ENCODE data around the gene LRRC56. TPM values are rescaled to one million over a fixed set of nuclear protein-coding genes. Genes with fewer than 3 reads are reported as not detected.

LRRC56 gene
- total and polyA plus RNA-seq, 9 of the 15 experiments (the other 6 are each of a cell fraction or from before 2014, with no cell fraction given): 0.03 to 4.5 (median 1.0) TPM; not detected in 1

DNA sequence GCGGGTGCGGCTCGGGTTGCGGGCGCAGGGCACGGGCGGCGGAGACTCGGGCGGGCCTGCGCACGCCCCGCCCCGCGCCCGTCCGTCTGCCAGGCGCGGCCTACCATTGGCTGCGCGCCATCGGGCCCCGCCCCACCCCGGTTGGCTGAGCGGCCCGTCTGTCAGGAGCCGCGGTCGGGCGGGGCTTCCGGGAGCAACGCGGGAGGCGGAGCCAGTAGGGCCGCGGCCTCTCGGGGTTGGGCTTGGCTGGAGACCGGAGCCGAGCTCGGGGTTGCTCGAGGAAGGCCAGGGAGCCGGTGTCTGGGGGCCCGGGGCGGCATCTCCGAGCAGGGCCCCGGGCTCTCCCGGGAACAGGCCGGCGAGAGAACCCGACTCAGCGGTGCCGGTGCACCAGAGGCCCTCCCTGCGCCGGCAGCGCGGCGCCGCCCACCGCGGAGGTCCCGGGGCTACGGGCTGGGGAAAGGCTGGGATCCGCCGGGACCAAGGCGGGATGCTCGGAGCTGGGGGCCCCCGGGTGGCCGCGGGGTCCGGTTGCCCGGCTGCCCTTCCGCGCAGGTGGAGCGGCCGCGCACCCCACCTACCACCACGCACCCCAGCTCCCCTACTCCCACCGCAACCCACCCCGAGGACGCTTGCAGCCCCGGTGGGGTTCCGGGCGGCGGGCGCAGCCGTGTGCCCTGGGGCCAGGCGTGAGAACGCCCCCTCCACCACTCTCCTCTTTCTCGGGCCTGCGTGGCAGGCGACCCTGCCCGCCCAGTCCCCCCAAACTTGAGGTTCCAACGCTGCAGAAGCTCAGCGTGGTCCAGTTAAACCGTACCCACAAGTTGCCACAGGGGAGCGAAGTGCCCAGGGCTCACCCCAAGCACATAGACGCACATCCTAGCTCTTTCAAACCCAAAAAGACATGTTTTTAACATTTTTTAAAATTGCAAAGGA is 1.5 kb upstream of the LRRC56 start, which contains the start of gene HRAS (continued):
- TF ChIP-seq, protein P1, sequence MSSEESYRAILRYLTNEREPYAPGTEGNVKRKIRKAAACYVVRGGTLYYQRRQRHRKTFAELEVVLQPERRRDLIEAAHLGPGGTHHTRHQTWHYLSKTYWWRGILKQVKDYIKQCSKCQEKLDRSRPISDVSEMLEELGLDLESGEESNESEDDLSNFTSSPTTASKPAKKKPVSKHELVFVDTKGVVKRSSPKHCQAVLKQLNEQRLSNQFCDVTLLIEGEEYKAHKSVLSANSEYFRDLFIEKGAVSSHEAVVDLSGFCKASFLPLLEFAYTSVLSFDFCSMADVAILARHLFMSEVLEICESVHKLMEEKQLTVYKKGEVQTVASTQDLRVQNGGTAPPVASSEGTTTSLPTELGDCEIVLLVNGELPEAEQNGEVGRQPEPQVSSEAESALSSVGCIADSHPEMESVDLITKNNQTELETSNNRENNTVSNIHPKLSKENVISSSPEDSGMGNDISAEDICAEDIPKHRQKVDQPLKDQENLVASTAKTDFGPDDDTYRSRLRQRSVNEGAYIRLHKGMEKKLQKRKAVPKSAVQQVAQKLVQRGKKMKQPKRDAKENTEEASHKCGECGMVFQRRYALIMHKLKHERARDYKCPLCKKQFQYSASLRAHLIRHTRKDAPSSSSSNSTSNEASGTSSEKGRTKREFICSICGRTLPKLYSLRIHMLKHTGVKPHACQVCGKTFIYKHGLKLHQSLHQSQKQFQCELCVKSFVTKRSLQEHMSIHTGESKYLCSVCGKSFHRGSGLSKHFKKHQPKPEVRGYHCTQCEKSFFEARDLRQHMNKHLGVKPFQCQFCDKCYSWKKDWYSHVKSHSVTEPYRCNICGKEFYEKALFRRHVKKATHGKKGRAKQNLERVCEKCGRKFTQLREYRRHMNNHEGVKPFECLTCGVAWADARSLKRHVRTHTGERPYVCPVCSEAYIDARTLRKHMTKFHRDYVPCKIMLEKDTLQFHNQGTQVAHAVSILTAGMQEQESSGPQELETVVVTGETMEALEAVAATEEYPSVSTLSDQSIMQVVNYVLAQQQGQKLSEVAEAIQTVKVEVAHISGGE (CRISPR knock-in tag; IDR thresholded peaks at IDR 0.05): peak in 1 of 3 experiments; percentile 30; a peak in 1 of 6 replicates
- TF ChIP-seq, protein P2, sequence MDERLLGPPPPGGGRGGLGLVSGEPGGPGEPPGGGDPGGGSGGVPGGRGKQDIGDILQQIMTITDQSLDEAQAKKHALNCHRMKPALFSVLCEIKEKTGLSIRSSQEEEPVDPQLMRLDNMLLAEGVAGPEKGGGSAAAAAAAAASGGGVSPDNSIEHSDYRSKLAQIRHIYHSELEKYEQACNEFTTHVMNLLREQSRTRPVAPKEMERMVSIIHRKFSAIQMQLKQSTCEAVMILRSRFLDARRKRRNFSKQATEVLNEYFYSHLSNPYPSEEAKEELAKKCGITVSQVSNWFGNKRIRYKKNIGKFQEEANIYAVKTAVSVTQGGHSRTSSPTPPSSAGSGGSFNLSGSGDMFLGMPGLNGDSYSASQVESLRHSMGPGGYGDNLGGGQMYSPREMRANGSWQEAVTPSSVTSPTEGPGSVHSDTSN (CRISPR knock-in tag; IDR thresholded peaks at IDR 0.05; ENCODE audit: low read depth): peak; percentile 96
- TF ChIP-seq, protein P2 (tag; conservative IDR thresholded peaks at IDR 0.05; ENCODE audit: low read depth): peak; percentile 86
- TF ChIP-seq POLR2AphosphoS2 (IDR thresholded peaks at IDR 0.05; ENCODE audit: low read length) (no peak), HMGN3 (IDR thresholded peaks at IDR 0.05; ENCODE audit: borderline replicate concordance, extremely low read depth, insufficient read length, low read depth, low read length) (peak; percentile 55), ZKSCAN3 (CRISPR knock-in tag; IDR thresholded peaks at IDR 0.05) (no peak), NEUROD1 (IDR thresholded peaks at IDR 0.05; ENCODE audit: borderline replicate concordance, low read depth, low read length, partially characterized antibody) (peak; percentile 90), SP2 (IDR thresholded peaks at IDR 0.05; ENCODE audit: extremely low read depth, low read depth, low read length, poor library complexity, severe bottlenecking) (peak; percentile 91), HNRNPUL1 (IDR thresholded peaks at IDR 0.05; ENCODE audit: low read length) (no peak), POLR2B (IDR thresholded peaks at IDR 0.05; ENCODE audit: low read depth, partially characterized antibody) (peak; percentile 60), HNRNPLL (IDR thresholded peaks at IDR 0.05; ENCODE audit: low read depth, low read length, poor library complexity, severe bottlenecking) (peak; percentile 66), KAT7 (CRISPR knock-in tag; IDR thresholded peaks at IDR 0.05; ENCODE audit: borderline replicate concordance) (peak; percentile 14; the same call in 1 of the 2 replicates), MAFF (IDR thresholded peaks at IDR 0.05; ENCODE audit: low read length) (no peak), POLR2A (conservative IDR thresholded peaks at IDR 0.05) (peak; percentile 76), SUPT5H (IDR thresholded peaks at IDR 0.05) (peak; percentile 66), SETDB1 (IDR thresholded peaks at IDR 0.05; ENCODE audit: low read length) (no peak)
- TF ChIP-seq, protein P3, sequence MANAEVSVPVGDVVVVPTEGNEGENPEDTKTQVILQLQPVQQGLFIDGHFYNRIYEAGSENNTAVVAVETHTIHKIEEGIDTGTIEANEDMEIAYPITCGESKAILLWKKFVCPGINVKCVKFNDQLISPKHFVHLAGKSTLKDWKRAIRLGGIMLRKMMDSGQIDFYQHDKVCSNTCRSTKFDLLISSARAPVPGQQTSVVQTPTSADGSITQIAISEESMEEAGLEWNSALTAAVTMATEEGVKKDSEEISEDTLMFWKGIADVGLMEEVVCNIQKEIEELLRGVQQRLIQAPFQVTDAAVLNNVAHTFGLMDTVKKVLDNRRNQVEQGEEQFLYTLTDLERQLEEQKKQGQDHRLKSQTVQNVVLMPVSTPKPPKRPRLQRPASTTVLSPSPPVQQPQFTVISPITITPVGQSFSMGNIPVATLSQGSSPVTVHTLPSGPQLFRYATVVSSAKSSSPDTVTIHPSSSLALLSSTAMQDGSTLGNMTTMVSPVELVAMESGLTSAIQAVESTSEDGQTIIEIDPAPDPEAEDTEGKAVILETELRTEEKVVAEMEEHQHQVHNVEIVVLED (CRISPR knock-in tag; IDR thresholded peaks at IDR 0.05): peak; percentile 86
- TF ChIP-seq, protein P4, sequence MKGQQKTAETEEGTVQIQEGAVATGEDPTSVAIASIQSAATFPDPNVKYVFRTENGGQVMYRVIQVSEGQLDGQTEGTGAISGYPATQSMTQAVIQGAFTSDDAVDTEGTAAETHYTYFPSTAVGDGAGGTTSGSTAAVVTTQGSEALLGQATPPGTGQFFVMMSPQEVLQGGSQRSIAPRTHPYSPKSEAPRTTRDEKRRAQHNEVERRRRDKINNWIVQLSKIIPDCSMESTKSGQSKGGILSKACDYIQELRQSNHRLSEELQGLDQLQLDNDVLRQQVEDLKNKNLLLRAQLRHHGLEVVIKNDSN (CRISPR knock-in tag; IDR thresholded peaks at IDR 0.05): no peak
